Left lung (tissue), 10 donors: Measurements from ENCODE around the gene CNPY1. TPM values are rescaled to one million over a fixed set of nuclear protein-coding genes. Genes with fewer than 3 reads are reported as not detected.

Experiments used
- ATAC-seq: fragments of 200-7000 bp; cut with Tn5 transposase; one replicate; pipeline ENCODE4 v1.9.1; 2020; ENCODE audit warnings: moderate library complexity
- DNase-seq, 4 donors: peaks; one replicate each; pipeline ENCODE4 v3.0.0-alpha.2; 2013 to 2020
- H3K27ac ChIP-seq, 2 donors: fragments of 200-600 bp; sonication (generic) in 1 of 2; one replicate each; pipeline versions ENCODE4 v1.5.0 to v1.8.0; 2020 to 2021
- H3K27me3 ChIP-seq, 2 donors: fragments of 200-600 bp; sonication (generic) in 1 of 2; one replicate each; pipeline versions ENCODE4 v1.5.0 to v1.8.0; 2020 to 2021
- H3K36me3 ChIP-seq, 2 donors: fragments of 200-600 bp; sonication (generic) in 1 of 2; one replicate each; pipeline versions ENCODE4 v1.5.0 to v1.8.0; 2020 to 2021
- H3K4me1 ChIP-seq, 2 donors: fragments of 200-600 bp; one replicate each; pipeline ENCODE4 v1.8.0; 2021
- H3K4me3 ChIP-seq, 2 donors: fragments of 200-600 bp; sonication (generic) in 1 of 2; one replicate each; pipeline versions ENCODE4 v1.5.0 to v1.8.0; 2020 to 2021; ENCODE audit warnings: mild to moderate bottlenecking in 1 of 2
- H3K9me3 ChIP-seq, 2 donors: fragments of 200-600 bp; sonication (generic) in 1 of 2; one replicate each; pipeline versions ENCODE4 v1.5.0 to v1.8.0; 2020 to 2021
- CTCF ChIP-seq, 2 donors: fragments of 200-600 bp; sonication (generic) in 1 of 2; IDR thresholded peaks; one replicate each; pipeline versions ENCODE4 v1.5.0 to v1.8.0; 2021; ENCODE audit warnings: antibody characterized with exemption in 2 of 2
- intact Hi-C, 2 donors: fragments of 100-400 bp; cut with DNase I; formaldehyde crosslinking; loops; one replicate each; pipeline versions ENCODE4 v1.11.2 to v1.14.2; 2022
- polyA plus RNA-seq, 6 donors: library from polyadenylated mRNA; unstranded; fragments of 120-200 nt; gene quantifications; one replicate each; pipeline ENCODE4 v1.2.1, GENCODE V29; 2013; ENCODE audit not compliant: insufficient read length in 6 of 6
- total RNA-seq, 2 donors: library from RNA; stranded (reverse); fragmentation: NEBNext Ultra II Directional; extraction: Animal tissue kit (Norgen Biotek cat#: 25700); gene quantifications; one replicate each; pipeline ENCODE4 v1.2.1, GENCODE V29; 2021
- donor health status: DM: no; HTN: yes; CAD: no.
- donor health status: DM: no; HTN: no; CAD: no.

Gene CNPY1
- total and polyA plus RNA-seq, 8 donors = not detected

- H3K4me3 ChIP-seq = no peak overlapping the region
- intact Hi-C loops = no loop called here
Measured at GRCh38 chr7:155532792-155533119, 13.6 kb downstream of the CNPY1 start.

GRCh38 chr7:155531681-155532080 is 14.7 kb downstream of the CNPY1 start:
- peak; percentile 53 for ATAC-seq
- Histone ChIP-seq H3K9me3 (no peaks in the 10 kb centered on the region), H3K27me3 (peaks cover 43 to 96% of the 10 kb centered on the region in 2 donors), H3K4me3 (no peak overlapping the region), H3K27ac (no peak overlapping the region), H3K36me3 (no peaks in the 10 kb centered on the region), H3K4me1 (peaks cover 11 to 13% of the 10 kb centered on the region in 2 donors)
- no peak for TF ChIP-seq CTCF (IDR thresholded peaks at IDR 0.05)
- DNase-seq = no peak
- intact Hi-C loops = no loop called here

More at GRCh38 chr7:155532792-155533119, 13.6 kb downstream of the CNPY1 start:
- ATAC-seq = no peak
- H3K36me3 ChIP-seq = no peaks in the 10 kb centered on the region
- no peak for TF ChIP-seq CTCF (IDR thresholded peaks at IDR 0.05)
- H3K27me3 ChIP-seq = peaks cover 43 to 93% of the 10 kb centered on the region in 2 donors
- peaks cover 11 to 13% of the 10 kb centered on the region in 2 donors for H3K4me1 ChIP-seq
- no peaks in the 10 kb centered on the region for H3K9me3 ChIP-seq
- no peak overlapping the region for H3K27ac ChIP-seq
- no peak for DNase-seq

- TF ChIP-seq CTCF (IDR thresholded peaks at IDR 0.05) = no peak
- peaks cover 11 to 13% of the 10 kb centered on the region in 2 donors for H3K4me1 ChIP-seq
- no peaks in the 10 kb centered on the region for H3K9me3 ChIP-seq
- peaks cover 43 to 97% of the 10 kb centered on the region in 2 donors for H3K27me3 ChIP-seq
- H3K27ac ChIP-seq = no peak overlapping the region
- H3K36me3 ChIP-seq = no peaks in the 10 kb centered on the region
- DNase-seq (no peak), ATAC-seq (no peak)
- intact Hi-C loops = no loop called here
- no peak overlapping the region for H3K4me3 ChIP-seq
Measured at GRCh38 chr7:155530601-155531000, 15.8 kb downstream of the CNPY1 start.

- DNase-seq (no peak), ATAC-seq (no peak)
- H3K4me3 ChIP-seq = no peak overlapping the region
- intact Hi-C loops = no loop called here
- H3K27me3 ChIP-seq = peaks cover 39 to 96% of the 10 kb centered on the region in 2 donors
- no peak overlapping the region for H3K27ac ChIP-seq
- no peaks in the 10 kb centered on the region for H3K9me3 ChIP-seq
- H3K4me1 ChIP-seq = peaks cover 11 to 13% of the 10 kb centered on the region in 2 donors
- H3K36me3 ChIP-seq = no peaks in the 10 kb centered on the region
- no peak for TF ChIP-seq CTCF (IDR thresholded peaks at IDR 0.05)
Measured at GRCh38 chr7:155529845-155530244, 16.5 kb downstream of the CNPY1 start.

GRCh38 chr7:155529346-155529745 is 17.0 kb downstream of the CNPY1 start:
- peaks cover 11 to 13% of the 10 kb centered on the region in 2 donors for H3K4me1 ChIP-seq
- peaks cover 34 to 91% of the 10 kb centered on the region in 2 donors for H3K27me3 ChIP-seq
- TF ChIP-seq CTCF (IDR thresholded peaks at IDR 0.05) = no peak
- H3K36me3 ChIP-seq = no peaks in the 10 kb centered on the region
- DNase-seq = no peak
- no peak overlapping the region for H3K27ac ChIP-seq
- H3K9me3 ChIP-seq = no peaks in the 10 kb centered on the region
- ATAC-seq = no peak
- intact Hi-C loops = no loop called here
- H3K4me3 ChIP-seq = no peak overlapping the region
